Measurements from ENCODE around the gene TBPL1.

Gene TBPL1

GRCh38 chr6:134002821-134003220, 49.8 kb downstream of the TBPL1 start:
- H3K4me1 Mint-ChIP-seq (ENCODE audit: low read depth): no peaks in the 10 kb centered on the region
- H3K27me3 Mint-ChIP-seq: peaks cover 4% of the 10 kb centered on the region
- H3K36me3 Mint-ChIP-seq: no peaks in the 10 kb centered on the region
- H3K4me3 Mint-ChIP-seq: no peak overlapping the region
- no peak overlapping the region for H3K27ac Mint-ChIP-seq
- no peaks in the 10 kb centered on the region for H3K9me3 Mint-ChIP-seq (ENCODE audit: low read depth)

DNA sequence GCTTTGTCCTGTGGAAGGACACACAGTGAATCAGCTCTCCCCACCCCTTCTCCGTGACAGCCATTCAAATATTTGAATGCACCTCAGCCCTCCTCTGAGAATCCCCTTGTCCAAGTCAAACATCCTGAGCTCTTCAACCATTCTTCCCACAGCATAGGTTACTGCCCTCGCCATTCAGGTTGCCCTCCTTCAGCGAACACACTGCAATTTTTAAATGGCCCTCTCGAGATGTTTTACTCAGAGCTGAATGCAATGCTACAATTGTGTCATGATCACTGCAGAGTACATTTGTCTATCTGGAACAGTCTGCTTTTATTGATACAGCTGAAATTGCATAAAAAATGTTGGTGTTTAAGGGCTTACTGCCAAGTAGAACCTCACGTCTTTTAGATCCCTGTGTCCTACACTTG, 50.5 kb downstream of the TBPL1 start:
- no peaks in the 10 kb centered on the region for H3K36me3 Mint-ChIP-seq
- no peaks in the 10 kb centered on the region for H3K9me3 Mint-ChIP-seq (ENCODE audit: low read depth)
- H3K4me1 Mint-ChIP-seq (ENCODE audit: low read depth): no peaks in the 10 kb centered on the region
- no peak overlapping the region for H3K27ac Mint-ChIP-seq
- H3K4me3 Mint-ChIP-seq: no peak overlapping the region
- peaks cover 4% of the 10 kb centered on the region for H3K27me3 Mint-ChIP-seq

DNA sequence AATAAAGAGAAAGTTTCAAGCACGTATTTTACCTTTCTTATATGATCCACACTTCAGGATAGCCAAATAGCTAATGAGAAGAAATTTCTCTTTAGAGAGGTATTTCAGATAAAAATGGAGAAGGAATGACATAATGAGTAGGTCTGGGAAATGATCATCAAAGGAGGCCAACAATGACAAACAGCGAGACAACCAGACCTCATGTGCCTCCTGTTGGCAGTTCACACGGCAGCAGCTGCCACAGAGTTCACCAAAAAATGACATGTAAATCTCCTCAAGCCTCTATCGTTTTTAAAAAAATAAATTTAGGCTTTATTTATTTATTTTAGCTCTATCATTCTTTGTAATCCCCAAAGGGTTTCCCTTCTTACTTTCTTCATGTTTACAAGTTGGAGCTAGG, 51.7 kb downstream of the TBPL1 start:
- H3K36me3 Mint-ChIP-seq: no peaks in the 10 kb centered on the region
- no peak overlapping the region for H3K27ac Mint-ChIP-seq
- no peaks in the 10 kb centered on the region for H3K4me1 Mint-ChIP-seq (ENCODE audit: low read depth)
- H3K9me3 Mint-ChIP-seq (ENCODE audit: low read depth): no peaks in the 10 kb centered on the region
- peaks cover 4% of the 10 kb centered on the region for H3K27me3 Mint-ChIP-seq
- H3K4me3 Mint-ChIP-seq: no peak overlapping the region

- peaks cover 4% of the 10 kb centered on the region for H3K27me3 Mint-ChIP-seq
- no peaks in the 10 kb centered on the region for H3K36me3 Mint-ChIP-seq
- H3K27ac Mint-ChIP-seq: no peak overlapping the region
- H3K4me3 Mint-ChIP-seq: no peak overlapping the region
- H3K4me1 Mint-ChIP-seq (ENCODE audit: low read depth): peaks cover 4% of the 10 kb centered on the region
- H3K9me3 Mint-ChIP-seq (ENCODE audit: low read depth): no peaks in the 10 kb centered on the region
These were observed 52.8 kb downstream of the TBPL1 start for GRCh38 chr6:134005800-134006199.

DNA sequence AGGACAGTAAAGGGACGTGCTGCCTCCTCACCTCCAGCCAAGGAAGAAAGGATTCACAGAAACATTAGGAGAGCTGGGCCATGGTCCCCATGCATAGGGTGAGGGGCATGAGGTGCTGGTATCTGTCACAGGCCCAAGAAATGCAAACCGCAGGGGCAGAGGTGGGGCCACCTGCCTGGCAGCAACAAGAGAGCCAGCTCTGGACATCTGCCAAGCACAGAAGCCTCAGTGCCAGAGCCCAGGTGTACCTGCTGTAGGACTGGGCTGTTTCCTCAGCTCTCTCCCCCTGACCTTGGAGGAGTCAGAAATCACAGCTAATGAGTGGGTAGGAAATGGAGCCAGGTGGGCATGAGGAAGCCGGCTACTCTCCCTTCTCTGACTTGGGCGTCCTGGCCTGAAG, 54.1 kb downstream of the TBPL1 start:
- H3K4me1 Mint-ChIP-seq (ENCODE audit: low read depth): peaks cover 4% of the 10 kb centered on the region
- no peaks in the 10 kb centered on the region for H3K9me3 Mint-ChIP-seq (ENCODE audit: low read depth)
- no peak overlapping the region for H3K4me3 Mint-ChIP-seq
- H3K36me3 Mint-ChIP-seq: no peaks in the 10 kb centered on the region
- peaks cover 4% of the 10 kb centered on the region for H3K27me3 Mint-ChIP-seq
- H3K27ac Mint-ChIP-seq: no peak overlapping the region

DNA sequence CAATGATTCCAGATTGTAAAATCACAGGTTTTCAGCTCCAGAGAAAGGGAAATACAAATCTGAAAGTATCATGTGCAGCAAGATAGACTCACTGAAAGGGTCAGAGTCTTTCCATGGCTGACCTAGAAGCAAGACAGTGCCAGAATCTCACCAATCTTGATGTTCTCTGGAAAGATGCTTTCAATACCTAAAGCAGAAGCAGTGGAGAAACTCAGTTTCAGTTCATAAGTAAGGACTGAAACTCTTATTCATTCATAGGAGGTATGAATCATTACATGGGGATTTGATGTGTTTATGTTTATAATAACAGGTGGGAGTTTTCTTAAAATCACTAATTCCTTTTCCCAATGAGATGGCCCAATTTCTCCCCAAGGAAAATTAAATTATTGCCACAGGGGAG, 56.9 kb downstream of the TBPL1 start:
- no peaks in the 10 kb centered on the region for H3K36me3 Mint-ChIP-seq
- no peak overlapping the region for H3K27ac Mint-ChIP-seq
- H3K4me3 Mint-ChIP-seq: no peak overlapping the region
- peaks cover 4% of the 10 kb centered on the region for H3K4me1 Mint-ChIP-seq (ENCODE audit: low read depth)
- peaks cover 4% of the 10 kb centered on the region for H3K27me3 Mint-ChIP-seq
- H3K9me3 Mint-ChIP-seq (ENCODE audit: low read depth): no peaks in the 10 kb centered on the region

DNA sequence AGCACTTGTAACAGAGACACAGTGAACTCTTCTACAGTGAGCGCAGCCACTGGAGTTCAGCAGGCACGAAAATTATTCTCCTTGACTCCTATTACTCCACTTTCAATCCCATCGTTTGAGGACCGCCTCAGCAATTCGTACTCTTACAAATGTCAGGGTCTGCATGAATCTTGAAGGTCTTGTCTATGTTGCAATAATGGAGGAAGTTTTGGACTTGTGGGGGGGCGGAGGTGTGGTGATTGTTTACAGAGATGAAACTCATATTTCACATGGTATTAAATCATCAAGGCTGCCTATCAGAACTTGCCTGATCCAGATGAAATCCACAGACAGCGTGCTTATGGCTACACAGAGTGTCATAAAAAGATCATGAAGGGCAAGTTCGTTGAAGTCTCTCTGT, 57.4 kb downstream of the TBPL1 start:
- Mint-ChIP-seq H3K9me3 (ENCODE audit: low read depth) (no peaks in the 10 kb centered on the region), H3K4me1 (ENCODE audit: low read depth) (peaks cover 4% of the 10 kb centered on the region), H3K4me3 (no peak overlapping the region), H3K27me3 (peaks cover 4% of the 10 kb centered on the region), H3K36me3 (no peaks in the 10 kb centered on the region), H3K27ac (no peak overlapping the region)

- no peak overlapping the region for H3K27ac Mint-ChIP-seq
- H3K27me3 Mint-ChIP-seq: peaks cover 2% of the 10 kb centered on the region
- peaks cover 4% of the 10 kb centered on the region for H3K4me1 Mint-ChIP-seq (ENCODE audit: low read depth)
- no peaks in the 10 kb centered on the region for H3K9me3 Mint-ChIP-seq (ENCODE audit: low read depth)
- no peaks in the 10 kb centered on the region for H3K36me3 Mint-ChIP-seq
- no peak overlapping the region for H3K4me3 Mint-ChIP-seq
These were observed 58.0 kb downstream of the TBPL1 start for GRCh38 chr6:134010974-134011373.

DNA sequence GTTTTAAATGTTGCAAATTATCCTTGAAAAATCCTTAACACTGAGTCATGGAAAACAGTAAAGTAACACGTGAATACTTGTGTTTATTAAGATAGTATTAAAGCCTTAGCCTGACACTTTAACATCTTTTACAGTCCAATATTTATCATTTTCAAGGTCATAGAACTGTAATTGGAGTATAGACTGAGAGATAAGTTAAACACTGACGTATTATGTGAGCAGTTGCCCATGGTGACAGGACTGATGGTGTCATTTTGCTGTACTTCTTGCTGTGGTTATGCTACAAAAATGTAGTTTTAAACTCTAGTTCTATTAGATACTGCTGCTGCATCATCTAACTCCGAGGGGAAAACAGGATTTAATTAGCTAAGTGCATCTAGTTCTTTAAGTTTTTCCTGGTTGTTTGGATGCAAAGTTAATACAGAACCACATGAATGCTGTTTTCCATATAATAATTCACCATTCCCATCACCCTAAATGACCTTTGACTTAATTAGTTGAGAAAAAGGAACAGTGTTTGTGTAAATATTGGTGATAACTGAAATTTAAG, 61.6 kb downstream of the TBPL1 start:
- Mint-ChIP-seq H3K36me3 (no peaks in the 10 kb centered on the region), H3K27ac (no peak overlapping the region), H3K27me3 (peaks cover 7% of the 10 kb centered on the region), H3K9me3 (ENCODE audit: low read depth) (no peaks in the 10 kb centered on the region), H3K4me3 (no peak overlapping the region), H3K4me1 (ENCODE audit: low read depth) (peaks cover 4% of the 10 kb centered on the region)

DNA sequence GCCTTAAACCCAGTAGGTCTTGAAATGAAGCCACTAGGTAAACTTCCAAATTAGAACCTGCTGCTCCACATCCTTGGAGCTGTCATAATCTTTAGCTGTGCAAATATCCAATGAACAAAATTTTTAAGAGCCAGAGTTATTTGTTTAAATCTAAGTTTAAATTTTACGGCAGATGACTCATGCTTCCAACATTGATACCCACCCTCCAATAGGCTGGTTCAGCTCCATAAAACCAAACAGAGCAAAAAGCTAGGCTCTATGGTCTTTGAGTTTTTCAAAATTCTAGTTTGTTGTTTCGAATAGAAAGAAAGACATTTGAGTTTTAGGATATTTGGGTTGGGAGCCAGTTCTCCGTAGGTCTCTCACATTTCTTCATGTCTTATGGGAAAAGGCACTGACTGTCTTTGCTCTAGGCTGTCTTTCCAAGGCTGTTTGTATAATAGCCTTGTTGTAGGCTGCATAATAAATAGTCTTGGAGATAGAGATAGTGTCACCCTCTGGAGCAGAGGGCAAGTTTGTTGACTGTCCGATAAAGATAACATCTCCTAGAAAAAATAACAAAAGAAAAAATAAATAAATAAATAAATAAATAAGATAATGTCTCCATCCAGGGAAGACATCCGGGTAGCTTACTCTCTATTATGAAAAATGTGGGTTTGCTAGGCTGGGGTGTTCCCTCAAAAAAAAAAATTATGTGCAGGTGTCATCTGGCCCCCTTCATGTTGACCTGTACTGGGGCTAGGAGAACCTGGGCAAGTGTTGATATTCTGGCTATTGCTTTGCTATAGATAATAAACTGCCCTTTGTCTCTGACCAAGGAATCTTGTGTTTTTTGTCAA, 62.9 kb downstream of the TBPL1 start:
- Mint-ChIP-seq H3K27ac (no peak overlapping the region), H3K27me3 (peaks cover 7% of the 10 kb centered on the region), H3K4me1 (ENCODE audit: low read depth) (no peaks in the 10 kb centered on the region), H3K36me3 (no peaks in the 10 kb centered on the region), H3K9me3 (ENCODE audit: low read depth) (no peaks in the 10 kb centered on the region), H3K4me3 (no peak overlapping the region)

DNA sequence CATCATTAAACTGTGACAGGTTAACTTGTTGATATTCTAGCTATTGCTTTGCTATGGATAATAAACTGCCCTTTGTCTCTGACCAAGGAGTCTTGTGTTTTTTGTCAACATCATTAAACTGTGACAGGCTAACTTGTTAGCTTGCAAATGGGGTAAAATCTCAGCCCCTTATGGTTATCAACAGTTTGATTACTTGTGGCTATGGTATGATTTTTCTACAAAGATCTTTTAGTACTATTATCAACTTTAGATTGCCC, 63.5 kb downstream of the TBPL1 start:
- H3K9me3 Mint-ChIP-seq (ENCODE audit: low read depth): no peaks in the 10 kb centered on the region
- H3K27me3 Mint-ChIP-seq: peaks cover 10% of the 10 kb centered on the region
- no peak overlapping the region for H3K4me3 Mint-ChIP-seq
- H3K36me3 Mint-ChIP-seq: no peaks in the 10 kb centered on the region
- no peak overlapping the region for H3K27ac Mint-ChIP-seq
- H3K4me1 Mint-ChIP-seq (ENCODE audit: low read depth): no peaks in the 10 kb centered on the region

- Mint-ChIP-seq H3K4me1 (ENCODE audit: low read depth) (peaks cover 2% of the 10 kb centered on the region), H3K36me3 (no peaks in the 10 kb centered on the region), H3K27ac (no peak overlapping the region), H3K4me3 (no peak overlapping the region), H3K9me3 (ENCODE audit: low read depth) (no peaks in the 10 kb centered on the region), H3K27me3 (peaks cover 8% of the 10 kb centered on the region)
These were observed 67.0 kb downstream of the TBPL1 start for GRCh38 chr6:134020071-134020470.

- Mint-ChIP-seq H3K4me1 (ENCODE audit: low read depth) (peaks cover 2% of the 10 kb centered on the region), H3K27ac (no peak overlapping the region), H3K4me3 (no peak overlapping the region), H3K9me3 (ENCODE audit: low read depth) (no peaks in the 10 kb centered on the region), H3K36me3 (no peaks in the 10 kb centered on the region), H3K27me3 (peaks cover 8% of the 10 kb centered on the region)
These were observed 67.5 kb downstream of the TBPL1 start for GRCh38 chr6:134020543-134020942.

GRCh38 chr6:134020968-134021367, 67.9 kb downstream of the TBPL1 start:
- peaks cover 2% of the 10 kb centered on the region for H3K4me1 Mint-ChIP-seq (ENCODE audit: low read depth)
- H3K4me3 Mint-ChIP-seq: no peak overlapping the region
- H3K27ac Mint-ChIP-seq: no peak overlapping the region
- H3K27me3 Mint-ChIP-seq: peaks cover 8% of the 10 kb centered on the region
- no peaks in the 10 kb centered on the region for H3K36me3 Mint-ChIP-seq
- H3K9me3 Mint-ChIP-seq (ENCODE audit: low read depth): no peaks in the 10 kb centered on the region

DNA sequence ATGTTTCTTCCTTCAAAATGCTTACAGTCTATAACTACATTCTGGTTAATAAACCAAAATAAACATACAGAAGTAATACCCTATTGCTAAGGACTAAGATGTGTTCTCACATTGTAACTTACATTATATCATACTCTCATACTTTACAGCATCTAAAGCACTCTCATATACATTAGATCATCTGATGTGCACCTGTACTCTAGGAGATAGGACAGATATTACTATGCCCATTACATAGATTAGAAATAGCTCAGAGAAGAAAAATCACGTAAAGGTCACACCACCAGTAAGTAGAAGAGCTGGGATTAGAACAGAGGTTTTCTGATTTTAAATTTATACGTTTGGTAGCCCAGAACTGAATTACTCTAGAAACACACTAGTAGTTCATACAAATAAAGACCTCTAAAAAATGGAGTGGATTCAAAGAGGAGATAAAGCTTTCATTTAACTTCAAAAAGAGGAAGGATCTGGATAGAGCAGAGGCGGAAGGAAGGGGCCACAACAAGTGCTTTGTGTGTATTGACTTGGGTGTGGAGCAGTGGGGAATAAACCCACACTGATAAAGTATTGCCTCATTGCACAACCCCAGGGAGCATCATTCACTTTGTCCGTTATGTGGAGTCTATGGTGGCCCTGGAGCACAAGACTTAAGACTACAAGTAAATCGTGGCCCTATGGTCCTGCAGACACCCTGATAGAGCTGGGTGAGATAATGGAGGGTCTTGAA, 68.5 kb downstream of the TBPL1 start:
- Mint-ChIP-seq H3K27ac (no peak overlapping the region), H3K4me3 (no peak overlapping the region), H3K27me3 (peaks cover 8% of the 10 kb centered on the region), H3K36me3 (no peaks in the 10 kb centered on the region), H3K9me3 (ENCODE audit: low read depth) (no peaks in the 10 kb centered on the region), H3K4me1 (ENCODE audit: low read depth) (peaks cover 2% of the 10 kb centered on the region)
